ENCODE results near the gene OXT. TPM values are rescaled to one million over a fixed set of nuclear protein-coding genes. Genes with fewer than 3 reads are reported as not detected.

Gene OXT
- total and polyA plus RNA-seq, 2 of the 13 experiments (the other 11 are each of a cell fraction or from before 2014, with no cell fraction given), result not detected

DNA sequence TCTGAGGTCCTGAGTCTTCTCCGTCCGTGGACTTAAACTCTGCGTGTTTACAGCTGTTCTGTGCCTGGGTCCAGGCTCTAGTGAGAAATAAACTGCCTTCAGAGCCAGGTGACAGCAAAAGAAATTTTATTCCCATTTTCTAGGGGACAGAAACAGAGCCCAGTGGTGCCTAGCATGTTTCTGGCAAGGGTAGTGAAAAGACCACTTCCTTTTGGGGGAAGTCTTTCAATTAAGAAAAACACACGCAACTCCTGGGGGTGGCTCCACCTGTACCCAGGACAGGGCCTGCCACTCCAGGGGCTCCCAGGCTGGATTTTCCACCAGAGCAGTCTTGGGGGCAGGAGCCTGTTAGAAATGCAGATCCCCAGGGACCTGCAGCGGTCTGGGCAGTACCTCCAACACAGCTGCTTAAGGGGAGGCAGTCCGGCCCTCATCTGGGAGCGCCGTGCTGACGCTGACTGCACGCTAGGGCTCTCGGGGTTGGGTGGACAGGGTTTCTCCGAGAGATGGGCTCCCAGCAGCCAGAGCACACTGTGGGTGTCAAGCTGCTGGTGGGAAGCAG, 36.1 kb downstream of the OXT start (continued):
- TF ChIP-seq, protein P1, sequence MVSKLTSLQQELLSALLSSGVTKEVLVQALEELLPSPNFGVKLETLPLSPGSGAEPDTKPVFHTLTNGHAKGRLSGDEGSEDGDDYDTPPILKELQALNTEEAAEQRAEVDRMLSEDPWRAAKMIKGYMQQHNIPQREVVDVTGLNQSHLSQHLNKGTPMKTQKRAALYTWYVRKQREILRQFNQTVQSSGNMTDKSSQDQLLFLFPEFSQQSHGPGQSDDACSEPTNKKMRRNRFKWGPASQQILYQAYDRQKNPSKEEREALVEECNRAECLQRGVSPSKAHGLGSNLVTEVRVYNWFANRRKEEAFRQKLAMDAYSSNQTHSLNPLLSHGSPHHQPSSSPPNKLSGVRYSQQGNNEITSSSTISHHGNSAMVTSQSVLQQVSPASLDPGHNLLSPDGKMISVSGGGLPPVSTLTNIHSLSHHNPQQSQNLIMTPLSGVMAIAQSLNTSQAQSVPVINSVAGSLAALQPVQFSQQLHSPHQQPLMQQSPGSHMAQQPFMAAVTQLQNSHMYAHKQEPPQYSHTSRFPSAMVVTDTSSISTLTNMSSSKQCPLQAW (CRISPR knock-in tag; IDR thresholded peaks at IDR 0.05), result peak; percentile 16; the same call in 1 of the 2 replicates
- peak; percentile 10; the same call in 1 of the 2 replicates for TF ChIP-seq ZNF547 (CRISPR knock-in tag; IDR thresholded peaks at IDR 0.05)
- TF ChIP-seq, protein P2, sequence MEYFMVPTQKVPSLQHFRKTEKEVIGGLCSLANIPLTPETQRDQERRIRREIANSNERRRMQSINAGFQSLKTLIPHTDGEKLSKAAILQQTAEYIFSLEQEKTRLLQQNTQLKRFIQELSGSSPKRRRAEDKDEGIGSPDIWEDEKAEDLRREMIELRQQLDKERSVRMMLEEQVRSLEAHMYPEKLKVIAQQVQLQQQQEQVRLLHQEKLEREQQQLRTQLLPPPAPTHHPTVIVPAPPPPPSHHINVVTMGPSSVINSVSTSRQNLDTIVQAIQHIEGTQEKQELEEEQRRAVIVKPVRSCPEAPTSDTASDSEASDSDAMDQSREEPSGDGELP (IDR thresholded peaks at IDR 0.05; ENCODE audit: borderline replicate concordance, low read depth), result no peak
- TF ChIP-seq, protein P3, sequence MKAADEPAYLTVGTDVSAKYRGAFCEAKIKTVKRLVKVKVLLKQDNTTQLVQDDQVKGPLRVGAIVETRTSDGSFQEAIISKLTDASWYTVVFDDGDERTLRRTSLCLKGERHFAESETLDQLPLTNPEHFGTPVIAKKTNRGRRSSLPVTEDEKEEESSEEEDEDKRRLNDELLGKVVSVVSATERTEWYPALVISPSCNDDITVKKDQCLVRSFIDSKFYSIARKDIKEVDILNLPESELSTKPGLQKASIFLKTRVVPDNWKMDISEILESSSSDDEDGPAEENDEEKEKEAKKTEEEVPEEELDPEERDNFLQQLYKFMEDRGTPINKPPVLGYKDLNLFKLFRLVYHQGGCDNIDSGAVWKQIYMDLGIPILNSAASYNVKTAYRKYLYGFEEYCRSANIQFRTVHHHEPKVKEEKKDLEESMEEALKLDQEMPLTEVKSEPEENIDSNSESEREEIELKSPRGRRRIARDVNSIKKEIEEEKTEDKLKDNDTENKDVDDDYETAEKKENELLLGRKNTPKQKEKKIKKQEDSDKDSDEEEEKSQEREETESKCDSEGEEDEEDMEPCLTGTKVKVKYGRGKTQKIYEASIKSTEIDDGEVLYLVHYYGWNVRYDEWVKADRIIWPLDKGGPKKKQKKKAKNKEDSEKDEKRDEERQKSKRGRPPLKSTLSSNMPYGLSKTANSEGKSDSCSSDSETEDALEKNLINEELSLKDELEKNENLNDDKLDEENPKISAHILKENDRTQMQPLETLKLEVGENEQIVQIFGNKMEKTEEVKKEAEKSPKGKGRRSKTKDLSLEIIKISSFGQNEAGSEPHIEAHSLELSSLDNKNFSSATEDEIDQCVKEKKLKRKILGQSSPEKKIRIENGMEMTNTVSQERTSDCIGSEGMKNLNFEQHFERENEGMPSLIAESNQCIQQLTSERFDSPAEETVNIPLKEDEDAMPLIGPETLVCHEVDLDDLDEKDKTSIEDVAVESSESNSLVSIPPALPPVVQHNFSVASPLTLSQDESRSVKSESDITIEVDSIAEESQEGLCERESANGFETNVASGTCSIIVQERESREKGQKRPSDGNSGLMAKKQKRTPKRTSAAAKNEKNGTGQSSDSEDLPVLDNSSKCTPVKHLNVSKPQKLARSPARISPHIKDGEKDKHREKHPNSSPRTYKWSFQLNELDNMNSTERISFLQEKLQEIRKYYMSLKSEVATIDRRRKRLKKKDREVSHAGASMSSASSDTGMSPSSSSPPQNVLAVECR (CRISPR knock-in tag; IDR thresholded peaks at IDR 0.05; ENCODE audit: borderline replicate concordance), result peak; percentile 54; the same call in 1 of the 2 replicates
- peak; percentile 31; the same call in 1 of the 2 replicates for TF ChIP-seq CREM (IDR thresholded peaks at IDR 0.05)
- no peak for TF ChIP-seq CREM (CRISPR knock-in tag; IDR thresholded peaks at IDR 0.05)
